GM18951 (cell line): Measurements from ENCODE around the gene CFL1.
"Not testable (repeated sequence)": the region's sequence is repeated elsewhere in the genome, so short reads cannot be mapped to it uniquely, and the experiment has no call there.

Experiments
- POLR2A ChIP-seq: IDR thresholded peaks from 4 replicates; pipeline ENCODE4 v1.6.1; 2011; ENCODE audit warnings: mild to moderate bottlenecking; ENCODE audit not compliant: insufficient read length, insufficient read depth; ENCODE audit errors: extremely low read depth
- in situ Hi-C: fragments of 300-500 bp; cut with MboI; formaldehyde crosslinking; loops from one replicate; pipeline ENCODE4 v1.12.0; 2022; ENCODE audit warnings: low sequenced_read_pairs, mixed read lengths, inconsistent platforms; ENCODE audit not compliant: unreplicated experiment

CFL1 gene

GRCh38 chr11:65894034-65894591 is 36.1 kb upstream of the CFL1 start:
- TF ChIP-seq POLR2A, result peak; percentile 59
- in situ Hi-C loops, result no loop called here

- in situ Hi-C loops, result no loop called here
- TF ChIP-seq POLR2A, result peak; percentile 24
Observed at GRCh38 chr11:65892661-65893317, 34.8 kb upstream of the CFL1 start.

GRCh38 chr11:65892137-65892540 is 34.2 kb upstream of the CFL1 start:
- in situ Hi-C loops, result not testable (repeated sequence)

- TF ChIP-seq POLR2A, result peak; percentile 15
- in situ Hi-C loops, result no loop called here
Observed at GRCh38 chr11:65891219-65892136, 33.5 kb upstream of the CFL1 start.

GRCh38 chr11:65890324-65891218 is 32.6 kb upstream of the CFL1 start, which contains the start of gene CCDC85B:
TSS of gene CCDC85B (plus strand) at chr11:65890673. CDS start at chr11:65890784, 111 bp downstream.
- in situ Hi-C loops, result no loop called here
- TF ChIP-seq POLR2A, result peak; percentile 100

- in situ Hi-C loops, result no loop called here
- TF ChIP-seq POLR2A, result peak; percentile 96
Observed at GRCh38 chr11:65888163-65888814, 30.3 kb upstream of the CFL1 start, which contains the start of gene FIBP. TSS of gene FIBP (minus strand) at chr11:65888471. CDS start at chr11:65888418, 53 bp downstream.

- in situ Hi-C loops, result no loop called here
- TF ChIP-seq POLR2A, result no peak
Observed at GRCh38 chr11:65887723-65888162, 29.8 kb upstream of the CFL1 start.

GRCh38 chr11:65886826-65887722 is 29.1 kb upstream of the CFL1 start:
- no peak for TF ChIP-seq POLR2A

GRCh38 chr11:65885808-65886536 is 28.0 kb upstream of the CFL1 start:
- in situ Hi-C loops, result no loop called here
- no peak for TF ChIP-seq POLR2A

More at GRCh38 chr11:65886826-65887722, 29.1 kb upstream of the CFL1 start:
- in situ Hi-C loops, result no loop called here

GRCh38 chr11:65885231-65885630 is 27.3 kb upstream of the CFL1 start:
- TF ChIP-seq POLR2A, result no peak
- in situ Hi-C loops, result no loop called here
